Kidney (tissue), 14 donors: ENCODE data around the gene CACNA1S. TPM values are rescaled to one million over a fixed set of nuclear protein-coding genes. Genes with fewer than 3 reads are reported as not detected.

Experiments used
- DNase-seq, 5 donors: peaks; one replicate each; pipeline ENCODE4 v3.0.0-alpha.2; 2013 to 2020
- FAIRE-seq: peaks from 2 replicates; lab custom pipeline; 2012; peaks lifted over from hg19 to GRCh38; lab: Jason Lieb, UNC
- H3K27ac ChIP-seq, 2 donors: one replicate each; pipeline ENCODE4 v1.7.0; 2013; ENCODE audit warnings: low read depth in 2 of 2, low read length in 2 of 2, inconsistent platforms in 1 of 2
- H3K27me3 ChIP-seq: one replicate; pipeline ENCODE4 v1.7.1; 2013; ENCODE audit warnings: low read length, inconsistent platforms; ENCODE audit not compliant: control insufficient read depth, insufficient read depth
- H3K36me3 ChIP-seq, 3 donors: one replicate each; pipeline versions ENCODE4 v1.7.0 to v1.7.1; 2013; ENCODE audit warnings: low read length in 3 of 3, control low read depth in 1 of 3, inconsistent platforms in 1 of 3; ENCODE audit not compliant: insufficient read depth in 3 of 3, control insufficient read depth in 2 of 3
- H3K4me1 ChIP-seq, 3 donors: one replicate each; pipeline versions ENCODE4 v1.7.0 to v1.7.1; 2013; ENCODE audit warnings: low read length in 3 of 3, inconsistent platforms in 1 of 3, low read depth in 1 of 3; ENCODE audit not compliant: control insufficient read depth in 2 of 3, insufficient read depth in 2 of 3
- H3K4me3 ChIP-seq, 3 donors: one replicate each; pipeline versions ENCODE4 v1.7.0 to v1.8.1; 2013; ENCODE audit warnings: low read length in 3 of 3, control low read depth in 1 of 3, inconsistent platforms in 1 of 3
- H3K9ac ChIP-seq, 3 donors: one replicate each; pipeline versions ENCODE4 v1.7.0 to v1.7.1; 2013; ENCODE audit warnings: low read length in 3 of 3, control low read depth in 1 of 3, inconsistent platforms in 1 of 3
- H3K9me3 ChIP-seq, 3 donors: one replicate each; pipeline versions ENCODE4 v1.7.0 to v1.7.1; 2013; ENCODE audit warnings: low read length in 3 of 3, control low read depth in 1 of 3, inconsistent platforms in 1 of 3; ENCODE audit not compliant: control insufficient read depth in 2 of 3, insufficient read depth in 1 of 3
- intact Hi-C: fragments of 100-400 bp; cut with DNase I; formaldehyde crosslinking; loops from one replicate; pipeline ENCODE4 v1.11.1; 2022
- polyA plus RNA-seq: library from polyadenylated mRNA; stranded (reverse); fragments of 350-450 nt; fragmentation: Illumina TruSeq; extraction: RNeasy Lipid Tissue Mini Kit (QIAGEN cat#74804); gene quantifications from one replicate; pipeline ENCODE4 v1.2.3, GENCODE V29; 2014; ENCODE audit warnings: low read depth, low replicate concordance; ENCODE audit not compliant: insufficient read depth
- total RNA-seq: library from RNA; stranded (reverse); fragmentation: NEBNext Ultra II Directional; extraction: Animal tissue kit (Norgen Biotek cat#: 25700); gene quantifications from one replicate; pipeline ENCODE4 v1.2.1, GENCODE V29; 2021
- TF ChIP-seq, protein P1 (sequence below): IDR thresholded peaks from 3 replicates; pipeline ENCODE4 v1.5.1; 2012; ENCODE audit warnings: mild to moderate bottlenecking, moderate library complexity, borderline replicate concordance; ENCODE audit not compliant: insufficient read depth; ENCODE audit errors: extremely low read depth
- donor health status: control.
- donor health status: control.
- donor health status: control.
- donor health status: control.
- donor health status: control.
- donor health status: DM: yes; HTN: yes; CAD: no.
- donor health status: Normal renal cell carcinoma (clear cell type).

The CACNA1S gene
- total and polyA plus RNA-seq, 2 donors from 2014 or later: 0.41 TPM; not detected in 1

DNA sequence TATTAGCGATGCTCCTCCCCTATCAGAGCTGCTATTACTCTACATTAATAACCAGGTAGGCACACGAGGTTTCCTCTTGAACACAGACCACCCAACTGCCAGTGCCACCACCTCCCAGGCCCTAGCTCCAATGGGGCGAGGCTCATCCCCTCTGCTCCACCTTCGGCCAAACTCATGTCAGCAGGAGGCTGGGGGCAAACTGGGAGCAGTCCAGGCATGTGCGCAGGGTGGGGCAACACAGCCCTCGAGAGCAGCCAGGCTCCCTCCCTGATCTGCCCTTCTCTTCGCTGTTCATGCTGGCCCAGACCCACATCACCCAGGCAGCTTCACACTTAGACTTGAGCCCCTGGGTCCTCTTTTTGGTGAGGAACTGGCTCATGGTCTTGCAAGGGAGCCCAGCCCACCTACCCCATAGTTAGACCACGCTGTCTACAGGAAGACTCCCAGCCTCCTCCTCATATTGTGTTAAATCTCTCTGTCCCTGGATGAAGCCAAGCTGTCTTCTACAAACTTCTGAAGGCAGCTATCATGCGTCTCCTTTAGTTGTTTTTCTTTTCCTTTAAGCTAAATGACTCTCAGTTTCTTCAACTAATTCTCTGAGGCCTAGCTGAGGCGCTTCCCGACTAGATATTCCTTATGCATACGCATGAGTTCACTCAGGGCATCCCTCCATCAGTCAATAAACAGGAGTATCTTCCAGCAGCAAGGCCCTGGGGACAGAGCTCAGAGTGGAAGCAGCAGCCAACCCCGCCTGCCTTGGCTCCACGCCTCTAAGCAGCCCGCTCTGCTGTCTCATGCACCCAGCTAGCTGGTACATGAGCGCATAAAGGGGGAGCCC, 30.0 kb upstream of the CACNA1S start:
- FAIRE-seq (no peak), DNase-seq (peak in 1 of 5 donors; percentile 53)
- Histone ChIP-seq H3K27me3 (no peaks in the 10 kb centered on the region), H3K36me3 (peaks cover 3 to 58% (median 36%) of the 10 kb centered on the region in 3 donors), H3K9me3 (no peaks in the 10 kb centered on the region), H3K4me1 (no peaks in the 10 kb centered on the region), H3K4me3 (no peak overlapping the region), H3K9ac (no peak overlapping the region), H3K27ac (no peak overlapping the region)
- intact Hi-C loops: no loop called here
- TF ChIP-seq, protein P1, sequence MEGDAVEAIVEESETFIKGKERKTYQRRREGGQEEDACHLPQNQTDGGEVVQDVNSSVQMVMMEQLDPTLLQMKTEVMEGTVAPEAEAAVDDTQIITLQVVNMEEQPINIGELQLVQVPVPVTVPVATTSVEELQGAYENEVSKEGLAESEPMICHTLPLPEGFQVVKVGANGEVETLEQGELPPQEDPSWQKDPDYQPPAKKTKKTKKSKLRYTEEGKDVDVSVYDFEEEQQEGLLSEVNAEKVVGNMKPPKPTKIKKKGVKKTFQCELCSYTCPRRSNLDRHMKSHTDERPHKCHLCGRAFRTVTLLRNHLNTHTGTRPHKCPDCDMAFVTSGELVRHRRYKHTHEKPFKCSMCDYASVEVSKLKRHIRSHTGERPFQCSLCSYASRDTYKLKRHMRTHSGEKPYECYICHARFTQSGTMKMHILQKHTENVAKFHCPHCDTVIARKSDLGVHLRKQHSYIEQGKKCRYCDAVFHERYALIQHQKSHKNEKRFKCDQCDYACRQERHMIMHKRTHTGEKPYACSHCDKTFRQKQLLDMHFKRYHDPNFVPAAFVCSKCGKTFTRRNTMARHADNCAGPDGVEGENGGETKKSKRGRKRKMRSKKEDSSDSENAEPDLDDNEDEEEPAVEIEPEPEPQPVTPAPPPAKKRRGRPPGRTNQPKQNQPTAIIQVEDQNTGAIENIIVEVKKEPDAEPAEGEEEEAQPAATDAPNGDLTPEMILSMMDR: no peak

DNA sequence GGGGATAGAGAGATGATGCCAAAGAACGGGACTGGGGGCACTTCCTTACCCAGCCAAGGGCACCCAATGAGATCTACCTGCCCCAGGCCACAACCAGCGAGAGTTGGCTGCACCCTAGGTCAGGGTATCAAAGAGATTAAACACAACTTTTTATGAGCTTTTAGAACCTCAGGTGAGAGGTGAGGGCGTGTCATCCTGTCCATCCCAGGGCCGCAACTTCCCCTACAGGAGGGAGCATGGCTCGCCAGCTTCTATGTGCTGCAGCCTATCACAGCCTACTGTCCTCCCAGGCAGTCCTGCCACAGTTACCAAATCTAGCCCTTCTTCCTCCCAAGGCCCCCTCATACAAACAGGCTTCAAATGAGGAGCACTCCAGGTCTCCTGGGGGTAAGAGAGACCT, 29.2 kb upstream of the CACNA1S start:
- intact Hi-C loops: no loop called here
- Histone ChIP-seq H3K36me3 (peaks cover 3 to 60% (median 32%) of the 10 kb centered on the region in 3 donors), H3K4me1 (no peaks in the 10 kb centered on the region), H3K9ac (no peak overlapping the region), H3K9me3 (no peaks in the 10 kb centered on the region), H3K27ac (no peak overlapping the region), H3K27me3 (no peaks in the 10 kb centered on the region), H3K4me3 (no peak overlapping the region)
- FAIRE-seq (no peak), DNase-seq (peak in 1 of 5 donors; percentile 12)
- TF ChIP-seq, protein P1: no peak

DNA sequence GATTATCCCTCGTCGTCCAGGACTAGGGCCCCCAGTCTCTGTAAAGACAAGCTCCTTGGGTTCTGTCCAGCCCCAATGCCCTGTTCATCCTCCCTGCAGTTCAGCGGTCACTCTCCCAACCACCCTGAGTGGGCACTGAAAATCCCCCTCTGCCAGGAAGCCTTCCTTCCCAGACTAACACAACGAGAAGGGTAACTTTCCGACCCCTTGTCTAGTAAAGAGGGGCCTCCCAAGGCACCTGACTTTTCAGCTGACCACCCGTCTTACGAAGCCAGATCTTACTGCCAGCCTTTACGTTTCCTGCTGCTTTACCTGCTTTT, 28.7 kb upstream of the CACNA1S start:
- TF ChIP-seq, protein P1: no peak
- intact Hi-C loops: no loop called here
- no peak overlapping the region for H3K27ac ChIP-seq
- no peaks in the 10 kb centered on the region for H3K9me3 ChIP-seq
- H3K36me3 ChIP-seq: peaks cover 2 to 55% (median 34%) of the 10 kb centered on the region in 3 donors
- H3K4me3 ChIP-seq: no peak overlapping the region
- no peak overlapping the region for H3K9ac ChIP-seq
- H3K27me3 ChIP-seq: no peaks in the 10 kb centered on the region
- DNase-seq: no peak
- H3K4me1 ChIP-seq: no peaks in the 10 kb centered on the region
- no peak for FAIRE-seq
